Measurements from ENCODE around the gene ACAA2. TPM values are rescaled to one million over a fixed set of nuclear protein-coding genes. Genes with fewer than 3 reads are reported as not detected.

Gene ACAA2
- total and polyA plus RNA-seq, 8 donors, result 20.3 to 53.0 (median 32.5) TPM

DNA sequence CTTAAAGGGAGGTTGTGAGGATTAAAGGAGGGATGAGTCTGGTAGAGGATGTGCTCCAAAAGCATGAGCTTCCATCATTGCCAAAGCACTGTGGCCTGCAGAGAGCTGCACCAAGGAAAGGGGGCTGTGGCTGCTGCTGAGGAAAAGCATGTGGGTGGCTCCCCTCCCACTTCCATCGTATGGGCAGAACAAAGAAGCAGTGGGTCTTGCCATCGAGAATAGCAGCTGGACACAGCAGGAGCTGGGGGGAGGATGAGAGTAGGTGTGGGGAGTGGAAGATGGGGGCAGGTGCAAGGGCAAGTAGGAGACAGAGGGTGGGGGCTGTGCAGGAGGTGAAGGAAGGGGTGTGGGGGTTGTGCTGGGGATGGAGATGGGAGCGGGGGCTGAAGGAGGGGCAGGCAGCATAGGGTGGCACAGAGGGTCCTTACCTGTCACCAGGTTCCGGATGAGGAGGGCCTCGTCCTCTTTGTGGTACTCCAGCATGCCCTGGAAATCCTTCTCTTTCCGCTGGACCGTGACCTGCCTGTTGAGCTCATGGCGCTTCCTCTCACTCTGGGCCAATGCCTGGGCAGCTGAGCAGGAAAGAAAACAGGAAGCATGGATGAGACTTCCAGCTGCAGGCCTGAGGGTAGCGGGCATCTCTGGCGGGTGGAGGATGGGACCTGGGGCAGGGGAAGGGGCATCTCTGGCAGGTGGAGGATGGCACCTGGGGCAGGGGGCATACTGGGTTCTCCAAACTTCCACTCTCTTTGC is 33.6 kb upstream of the ACAA2 start:
- ATAC-seq (no peak), FAIRE-seq (no peak), DNase-seq (no peak)
- TF ChIP-seq CTCF (IDR thresholded peaks at IDR 0.05), result no peak
- no peak overlapping the region for H3K4me3 ChIP-seq
- peaks cover 0 to 5% (median 0%) of the 10 kb centered on the region in 3 donors for H3K36me3 ChIP-seq
- H3K9me3 ChIP-seq, result no peaks in the 10 kb centered on the region
- no peaks in the 10 kb centered on the region for H3K27me3 ChIP-seq
- WGBS, 2 donors, result 71 to 82% methylated on average over 9 to 10 of the region's 10 CpGs
- H3K4me1 ChIP-seq, result no peaks in the 10 kb centered on the region
- intact Hi-C loops (cut with DNase I), result no loop called here
- no peak overlapping the region for H3K27ac ChIP-seq

DNA sequence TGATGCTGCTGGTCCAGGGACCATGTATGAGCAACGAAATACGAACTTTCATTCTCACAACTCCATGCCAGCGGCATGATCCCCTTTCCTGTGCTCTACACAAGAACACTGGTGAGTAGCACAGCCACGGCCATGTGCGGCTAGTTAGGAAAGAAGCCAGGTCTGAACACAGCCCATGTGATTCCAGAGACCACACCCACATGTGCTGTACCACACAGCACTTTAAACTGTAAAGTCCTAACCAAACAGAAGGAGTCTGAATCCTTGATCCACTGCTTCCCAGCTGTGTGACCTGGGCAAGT is 33.0 kb upstream of the ACAA2 start:
- Histone ChIP-seq H3K36me3 (peaks cover 0 to 5% (median 0%) of the 10 kb centered on the region in 3 donors), H3K4me1 (no peaks in the 10 kb centered on the region), H3K9me3 (no peaks in the 10 kb centered on the region), H3K4me3 (no peak overlapping the region), H3K27me3 (no peaks in the 10 kb centered on the region), H3K27ac (no peak overlapping the region)
- no peak for DNase-seq
- 85 to 90% methylated on average over 5 of the region's 5 CpGs for WGBS, 2 donors
- ATAC-seq, result no peak
- intact Hi-C loops (cut with DNase I), result no loop called here
- no peak for TF ChIP-seq CTCF (IDR thresholded peaks at IDR 0.05)
- FAIRE-seq, result no peak

DNA sequence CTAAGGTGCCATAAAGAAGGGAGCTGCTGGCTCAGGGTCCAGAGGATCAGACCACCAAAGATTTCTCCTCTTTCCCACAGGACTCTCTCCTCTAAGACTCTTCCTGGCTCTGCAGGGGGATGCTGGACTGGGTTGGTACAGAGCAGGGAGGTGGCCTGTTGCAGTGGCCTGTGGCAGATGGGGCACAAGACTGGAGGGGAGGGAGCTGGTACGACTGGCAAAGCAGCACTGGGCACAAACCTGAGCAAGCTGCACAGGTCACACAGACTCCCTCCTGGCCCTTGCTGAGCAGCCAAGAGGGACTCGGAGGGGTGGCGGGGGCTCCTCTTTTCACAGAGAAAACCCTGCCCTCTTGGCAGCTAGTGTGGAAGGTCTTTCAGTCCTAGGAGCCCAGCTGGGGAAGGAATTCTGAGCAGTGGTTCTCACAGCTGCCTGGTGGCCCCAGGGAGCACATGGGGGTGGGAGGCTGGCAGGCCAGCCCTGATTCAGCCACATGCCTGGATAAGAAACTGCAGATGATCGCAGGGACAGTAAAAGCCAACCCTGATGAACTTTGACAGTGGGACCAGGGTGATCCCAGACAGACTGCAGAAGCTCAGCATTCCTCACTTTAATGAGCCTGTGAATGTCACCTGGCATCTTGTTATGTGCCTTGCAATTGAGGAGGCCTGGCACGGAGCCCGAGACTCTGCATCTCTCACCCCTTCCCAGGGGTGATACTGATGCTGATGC is 32.5 kb upstream of the ACAA2 start:
- no peaks in the 10 kb centered on the region for H3K27me3 ChIP-seq
- FAIRE-seq, result no peak
- no peak for TF ChIP-seq CTCF (IDR thresholded peaks at IDR 0.05)
- H3K36me3 ChIP-seq, result peaks cover 0 to 7% (median 0%) of the 10 kb centered on the region in 3 donors
- no peak overlapping the region for H3K27ac ChIP-seq
- no peak overlapping the region for H3K4me3 ChIP-seq
- 82 to 87% methylated on average over 6 of the region's 6 CpGs for WGBS, 2 donors
- no peaks in the 10 kb centered on the region for H3K4me1 ChIP-seq
- no peak for DNase-seq
- intact Hi-C loops (cut with DNase I), result no loop called here
- no peak for ATAC-seq
- no peaks in the 10 kb centered on the region for H3K9me3 ChIP-seq

- FAIRE-seq, result no peak
- WGBS, 2 donors, result 95 to 97% methylated on average over 1 of the region's 1 CpG
Measured at GRCh38 chr18:49844903-49845302, 31.6 kb upstream of the ACAA2 start.

More at GRCh38 chr18:49844903-49845302, 31.6 kb upstream of the ACAA2 start:
- DNase-seq, result no peak
- no peak for ATAC-seq
- Histone ChIP-seq H3K27ac (no peak overlapping the region), H3K36me3 (peaks cover 0 to 10% (median 0%) of the 10 kb centered on the region in 3 donors), H3K4me3 (no peak overlapping the region), H3K27me3 (no peaks in the 10 kb centered on the region), H3K4me1 (no peaks in the 10 kb centered on the region), H3K9me3 (no peaks in the 10 kb centered on the region)
- no peak for TF ChIP-seq CTCF (IDR thresholded peaks at IDR 0.05)
- intact Hi-C loops (cut with DNase I), result no loop called here

Data from pancreas (tissue), 10 donors.